HepG2 (cell line): ENCODE measurements around the gene OGFR. TPM values are rescaled to one million over a fixed set of nuclear protein-coding genes. Genes with fewer than 3 reads are reported as not detected.

Experiments
- AKAP8 ChIP-seq: sonication (generic); formaldehyde crosslinking; IDR thresholded peaks from 2 replicates; pipeline ENCODE4 v1.5.1; 2020; ENCODE audit warnings: mild to moderate bottlenecking, missing genetic modification reagents
- ARNTL ChIP-seq: sonication (generic); formaldehyde crosslinking; IDR thresholded peaks from 2 replicates; pipeline ENCODE4 v1.4.0; 2020; ENCODE audit warnings: mild to moderate bottlenecking, missing genetic modification reagents
- FOXK1 ChIP-seq: sonication (generic); formaldehyde crosslinking; IDR thresholded peaks from 2 replicates; pipeline ENCODE4 v1.4.0; 2020; ENCODE audit warnings: low read depth, missing genetic modification reagents, borderline replicate concordance
- GZF1 ChIP-seq: sonication (generic); formaldehyde crosslinking; IDR thresholded peaks from 2 replicates; pipeline ENCODE4 v1.5.1; 2020; ENCODE audit warnings: mild to moderate bottlenecking, missing genetic modification reagents
- MAFF ChIP-seq: IDR thresholded peaks from 2 replicates; pipeline ENCODE4 v1.6.1; 2011; ENCODE audit warnings: low read depth, low read length, improper control_type of control experiment
- MIER2 ChIP-seq: IDR thresholded peaks from 2 replicates; pipeline ENCODE4 v1.6.1; 2016; ENCODE audit warnings: missing biosample characterization, missing genetic modification reagents
- NCOA5 ChIP-seq: sonication (generic); formaldehyde crosslinking; IDR thresholded peaks from 2 replicates; pipeline ENCODE4 v1.4.0; 2020; ENCODE audit warnings: missing genetic modification reagents
- NONO ChIP-seq, 2 experiments: fragments of 450-650 bp in 1 of 2; sonication (generic) in 1 of 2; formaldehyde crosslinking in 1 of 2; IDR thresholded peaks in 1 of 2; conservative IDR thresholded peaks in 1 of 2; 2 replicates each; pipeline versions ENCODE4 v1.6.1 to v1.8.0; 2017 to 2022; ENCODE audit warnings: mild to moderate bottlenecking in 1 of 2, missing genetic modification reagents in 1 of 2, moderate library complexity in 1 of 2
- RAD21 ChIP-seq: fragments of 450-650 bp; formaldehyde crosslinking; IDR thresholded peaks from 2 replicates; pipeline ENCODE4 v1.5.0; 2020; ENCODE audit warnings: mild to moderate bottlenecking
- RBM22 ChIP-seq: fragments of 200-400 bp; formaldehyde crosslinking; optimal IDR thresholded peaks from 2 replicates; pipeline ENCODE3; 2017; ENCODE audit warnings: mild to moderate bottlenecking, low read length, moderate library complexity
- RFXAP ChIP-seq: sonication (generic); formaldehyde crosslinking; IDR thresholded peaks from 2 replicates; pipeline ENCODE4 v1.4.0; 2020; ENCODE audit warnings: missing genetic modification reagents, borderline replicate concordance
- SP1 ChIP-seq, 2 experiments: fragments of 450-650 bp in 1 of 2; sonication (generic) in 1 of 2; formaldehyde crosslinking in 1 of 2; IDR thresholded peaks; 2 replicates each; pipeline versions ENCODE4 v1.4.0 to v1.6.1; 2016 to 2020; ENCODE audit warnings: missing genetic modification reagents in 1 of 2
- SUZ12 ChIP-seq: fragments of 150-350 bp; IDR thresholded peaks from 2 replicates; pipeline ENCODE4 v1.6.1; 2014; ENCODE audit warnings: low read depth, low read length
- TEAD3 ChIP-seq: optimal IDR thresholded peaks from 2 replicates; pipeline ENCODE3; 2016; ENCODE audit warnings: borderline replicate concordance
- THYN1 ChIP-seq: sonication (generic); formaldehyde crosslinking; IDR thresholded peaks from 2 replicates; pipeline ENCODE4 v1.8.1; 2023; ENCODE audit warnings: low read depth, mild to moderate bottlenecking, moderate library complexity, missing genetic modification reagents, borderline replicate concordance
- ZBTB2 ChIP-seq: sonication (generic); formaldehyde crosslinking; IDR thresholded peaks from 2 replicates; pipeline ENCODE4 v1.8.0; 2022; ENCODE audit warnings: low read depth, missing genetic modification reagents
- ZFP90 ChIP-seq: sonication (generic); formaldehyde crosslinking; IDR thresholded peaks from 2 replicates; pipeline ENCODE4 v1.8.0; 2022; ENCODE audit warnings: missing genetic modification reagents, mild to moderate bottlenecking, inconsistent platforms, borderline replicate concordance
- ZNF225 ChIP-seq: sonication (generic); formaldehyde crosslinking; IDR thresholded peaks from 2 replicates; pipeline ENCODE4 v1.4.0; 2020; ENCODE audit warnings: mild to moderate bottlenecking, missing genetic modification reagents
- ZNF382 ChIP-seq: sonication (generic); formaldehyde crosslinking; IDR thresholded peaks from 2 replicates; pipeline ENCODE4 v1.5.0; 2020; ENCODE audit warnings: missing genetic modification reagents, mild to moderate bottlenecking, borderline replicate concordance
- ZNF615 ChIP-seq: sonication (generic); formaldehyde crosslinking; IDR thresholded peaks from 2 replicates; pipeline ENCODE4 v1.5.0; 2020; ENCODE audit warnings: mild to moderate bottlenecking, missing genetic modification reagents, borderline replicate concordance
- ZNF761 ChIP-seq: sonication (generic); formaldehyde crosslinking; conservative IDR thresholded peaks from 2 replicates; pipeline ENCODE4 v1.4.0; 2020; ENCODE audit warnings: mild to moderate bottlenecking, missing genetic modification reagents
- ZNF768 ChIP-seq: sonication (generic); formaldehyde crosslinking; IDR thresholded peaks from 2 replicates; pipeline ENCODE4 v1.4.0; 2020; ENCODE audit warnings: missing genetic modification reagents
- ZNF83 ChIP-seq: sonication (generic); formaldehyde crosslinking; IDR thresholded peaks from 2 replicates; pipeline ENCODE4 v1.4.0; 2020; ENCODE audit warnings: missing genetic modification reagents, mild to moderate bottlenecking, borderline replicate concordance
- ZNF878 ChIP-seq: sonication (generic); formaldehyde crosslinking; IDR thresholded peaks from 2 replicates; pipeline ENCODE4 v1.8.1; 2023; ENCODE audit warnings: mild to moderate bottlenecking, missing genetic modification reagents, moderate library complexity
- polyA plus RNA-seq, 8 experiments: library from polyadenylated mRNA; depleted of rRNA in 3 of 8; stranded (reverse) in 7 of 8; unstranded in 1 of 8; fragments of >200 nt; fragmentation: Illumina TruSeq in 4 of 8; extraction: Trizol in 4 of 8; gene quantifications; 2 replicates each; pipeline versions ENCODE4 v1.2.1 to v1.2.3, GENCODE V29; 2011 to 2016; ENCODE audit warnings: low read depth in 4 of 8, missing spikeins in 1 of 8, mixed read lengths in 1 of 8; ENCODE audit not compliant: insufficient read depth in 1 of 8
- total RNA-seq, 5 experiments: library from RNA; depleted of rRNA; stranded (reverse); fragments of >200 nt; fragmentation: Illumina TruSeq; extraction: Trizol; gene quantifications; 2 replicates each; pipeline ENCODE4 v1.2.3, GENCODE V29; 2016; ENCODE audit warnings: low read depth in 1 of 5
- TF ChIP-seq, protein P1 (sequence below): sonication (generic); formaldehyde crosslinking; IDR thresholded peaks from 2 replicates; pipeline ENCODE4 v1.4.0; 2020; ENCODE audit warnings: missing genetic modification reagents; ENCODE audit errors: not compliant biosample characterization

OGFR gene
- total and polyA plus RNA-seq, 2 of the 13 experiments (the other 11 are each of a cell fraction or from before 2014, with no cell fraction given), result 47.7 to 81.8 TPM

DNA sequence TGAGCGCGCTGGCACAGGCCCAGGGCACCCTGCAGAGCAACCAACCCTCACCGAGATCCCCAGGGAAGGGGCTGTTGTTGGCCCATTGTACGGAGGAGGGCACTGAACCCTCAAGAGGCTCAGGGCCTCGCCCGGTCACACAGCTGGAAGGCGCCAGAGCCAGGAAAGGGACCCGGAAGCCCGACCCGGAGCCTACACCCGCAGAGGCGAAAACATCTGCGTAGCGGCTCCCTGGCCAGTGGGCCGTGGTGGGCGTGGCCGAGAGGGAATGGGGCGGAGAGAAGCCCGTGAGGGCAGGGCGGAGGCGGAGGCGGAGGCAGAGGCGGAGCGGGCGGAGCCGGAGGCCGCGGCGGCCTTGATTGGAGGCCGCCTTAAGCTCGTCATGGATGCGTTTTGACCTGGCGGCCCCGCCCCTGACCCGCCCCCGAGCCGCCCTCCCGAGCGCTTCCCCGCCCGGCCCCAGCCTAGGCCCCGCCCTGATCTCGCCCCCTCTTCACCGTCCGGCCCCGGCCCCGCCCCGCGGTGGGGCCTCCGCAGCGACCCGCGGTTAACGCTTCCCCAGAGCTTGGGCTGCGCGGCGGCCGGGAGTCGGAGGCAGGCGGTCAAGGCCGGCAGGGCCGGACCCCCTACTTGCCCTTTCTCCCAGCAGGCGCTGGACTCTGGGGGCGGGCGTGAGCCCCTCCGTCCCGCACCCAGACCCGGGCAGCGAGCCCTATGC, 10.5 kb upstream of the OGFR start (continued):
- peak; percentile 100 for TF ChIP-seq SP1 (IDR thresholded peaks at IDR 0.05)
- peak; percentile 100 for TF ChIP-seq SP1 (CRISPR knock-in tag; IDR thresholded peaks at IDR 0.05)
- peak; percentile 86 for TF ChIP-seq ZNF761
- TF ChIP-seq ZBTB2, result no peak; the same call in 1 of the 2 replicates
- no peak for TF ChIP-seq ZNF225 (CRISPR knock-in tag)
- peak; percentile 75; the same call in 1 of the 2 replicates for TF ChIP-seq ZNF878 (CRISPR knock-in tag)
- TF ChIP-seq, protein P1, sequence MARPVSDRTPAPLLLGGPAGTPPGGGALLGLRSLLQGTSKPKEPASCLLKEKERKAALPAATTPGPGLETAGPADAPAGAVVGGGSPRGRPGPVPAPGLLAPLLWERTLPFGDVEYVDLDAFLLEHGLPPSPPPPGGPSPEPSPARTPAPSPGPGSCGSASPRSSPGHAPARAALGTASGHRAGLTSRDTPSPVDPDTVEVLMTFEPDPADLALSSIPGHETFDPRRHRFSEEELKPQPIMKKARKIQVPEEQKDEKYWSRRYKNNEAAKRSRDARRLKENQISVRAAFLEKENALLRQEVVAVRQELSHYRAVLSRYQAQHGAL (CRISPR knock-in tag), result peak; percentile 50
- TF ChIP-seq NONO (IDR thresholded peaks at IDR 0.05), result no peak
- TF ChIP-seq NONO (CRISPR knock-in tag; conservative IDR thresholded peaks at IDR 0.05), result peak; percentile 64
- peak; percentile 41; the same call in 1 of the 2 replicates for TF ChIP-seq ZNF83 (CRISPR knock-in tag)
- no peak for TF ChIP-seq AKAP8 (CRISPR knock-in tag)
- no peak for TF ChIP-seq ZNF615 (CRISPR knock-in tag)
- no peak for TF ChIP-seq RBM22
- TF ChIP-seq ZFP90 (CRISPR knock-in tag), result peak; percentile 15; the same call in 1 of the 2 replicates
- no peak; the same call in 1 of the 2 replicates for TF ChIP-seq GZF1 (CRISPR knock-in tag)
- no peak for TF ChIP-seq FOXK1 (CRISPR knock-in tag)
- no peak for TF ChIP-seq NCOA5 (CRISPR knock-in tag)
- peak; percentile 20 for TF ChIP-seq TEAD3 (CRISPR knock-in tag)
- TF ChIP-seq ARNTL (CRISPR knock-in tag), result no peak
- TF ChIP-seq MAFF, result no peak
- peak; percentile 88 for TF ChIP-seq ZNF768 (CRISPR knock-in tag)
- no peak for TF ChIP-seq SUZ12
- TF ChIP-seq RFXAP (CRISPR knock-in tag), result no peak; the same call in 1 of the 2 replicates
- TF ChIP-seq RAD21 (CRISPR knock-in tag), result peak; percentile 69; the same call in 1 of the 2 replicates
- peak; percentile 55; the same call in 1 of the 2 replicates for TF ChIP-seq MIER2
- TF ChIP-seq THYN1, result no peak
- no peak for TF ChIP-seq ZNF382 (CRISPR knock-in tag)
